IPS-18a (cell line): ENCODE data around the gene LLGL2.

Source experiments
- H3K27ac ChIP-seq: one replicate; pipeline ENCODE4 v1.5.1; 2013; ENCODE audit warnings: low read length
- H3K27me3 ChIP-seq: one replicate; pipeline ENCODE4 v1.6.1; 2013; ENCODE audit warnings: mild to moderate bottlenecking, low read length; ENCODE audit not compliant: control insufficient read depth, insufficient read depth
- H3K36me3 ChIP-seq: one replicate; pipeline ENCODE4 v1.6.1; 2013; ENCODE audit warnings: low read depth, low read length; ENCODE audit not compliant: control insufficient read depth
- H3K4me1 ChIP-seq: one replicate; pipeline ENCODE4 v1.6.1; 2013; ENCODE audit warnings: low read depth, low read length; ENCODE audit not compliant: control insufficient read depth
- H3K4me3 ChIP-seq: one replicate; pipeline ENCODE4 v1.5.1; 2013; ENCODE audit warnings: low read length
- H3K9ac ChIP-seq: one replicate; pipeline ENCODE4 v1.6.1; 2013; ENCODE audit warnings: mild to moderate bottlenecking, low read length, moderate library complexity
- H3K9me3 ChIP-seq: one replicate; pipeline ENCODE4 v1.6.1; 2013; ENCODE audit warnings: low read depth, low read length; ENCODE audit not compliant: control insufficient read depth

The LLGL2 gene

GRCh38 chr17:75610103-75610984, 84.8 kb downstream of the LLGL2 start:
- no peaks in the 10 kb centered on the region for H3K4me1 ChIP-seq
- H3K9me3 ChIP-seq, result no peaks in the 10 kb centered on the region
- no peaks in the 10 kb centered on the region for H3K36me3 ChIP-seq
- H3K27me3 ChIP-seq, result no peaks in the 10 kb centered on the region
- no peak overlapping the region for H3K27ac ChIP-seq
- H3K9ac ChIP-seq, result no peak overlapping the region
- H3K4me3 ChIP-seq, result no peak overlapping the region

- no peaks in the 10 kb centered on the region for H3K36me3 ChIP-seq
- no peaks in the 10 kb centered on the region for H3K4me1 ChIP-seq
- H3K27me3 ChIP-seq, result no peaks in the 10 kb centered on the region
- H3K9ac ChIP-seq, result no peak overlapping the region
- no peak overlapping the region for H3K27ac ChIP-seq
- H3K4me3 ChIP-seq, result no peak overlapping the region
- H3K9me3 ChIP-seq, result no peaks in the 10 kb centered on the region
These were observed 86.4 kb downstream of the LLGL2 start for GRCh38 chr17:75611851-75612429.

DNA sequence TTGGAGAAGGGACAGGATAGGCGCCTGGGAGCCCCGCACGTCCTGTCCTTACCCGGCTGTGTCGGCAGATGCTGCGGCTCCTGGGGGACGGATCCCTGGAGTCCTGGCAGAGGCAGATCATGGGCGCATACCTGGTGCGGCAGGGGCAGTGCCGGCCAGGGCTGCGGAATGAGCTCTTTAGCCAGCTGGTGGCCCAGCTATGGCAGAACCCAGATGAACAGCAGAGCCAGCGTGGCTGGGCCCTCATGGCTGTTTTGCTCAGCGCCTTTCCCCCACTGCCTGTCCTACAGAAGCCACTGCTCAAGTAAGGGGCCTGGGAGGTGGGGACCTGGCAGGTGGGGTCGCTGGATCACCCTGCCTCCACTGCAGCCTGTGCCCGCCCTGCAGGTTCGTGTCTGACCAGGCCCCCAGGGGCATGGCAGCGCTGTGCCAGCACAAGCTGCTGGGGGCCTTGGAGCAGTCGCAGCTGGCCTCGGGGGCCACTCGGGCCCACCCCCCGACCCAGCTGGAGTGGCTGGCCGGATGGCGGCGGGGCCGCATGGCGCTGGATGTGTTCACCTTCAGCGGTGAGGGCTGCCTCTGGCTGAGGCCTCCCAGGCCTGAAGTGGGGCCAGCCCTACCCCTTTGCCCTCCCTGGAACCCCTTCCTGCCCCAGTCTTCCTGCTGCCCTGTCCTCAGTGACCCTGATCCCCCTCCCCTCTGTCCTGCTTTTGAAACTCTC, 87.6 kb downstream of the LLGL2 start:
- no peaks in the 10 kb centered on the region for H3K9me3 ChIP-seq
- no peaks in the 10 kb centered on the region for H3K27me3 ChIP-seq

DNA sequence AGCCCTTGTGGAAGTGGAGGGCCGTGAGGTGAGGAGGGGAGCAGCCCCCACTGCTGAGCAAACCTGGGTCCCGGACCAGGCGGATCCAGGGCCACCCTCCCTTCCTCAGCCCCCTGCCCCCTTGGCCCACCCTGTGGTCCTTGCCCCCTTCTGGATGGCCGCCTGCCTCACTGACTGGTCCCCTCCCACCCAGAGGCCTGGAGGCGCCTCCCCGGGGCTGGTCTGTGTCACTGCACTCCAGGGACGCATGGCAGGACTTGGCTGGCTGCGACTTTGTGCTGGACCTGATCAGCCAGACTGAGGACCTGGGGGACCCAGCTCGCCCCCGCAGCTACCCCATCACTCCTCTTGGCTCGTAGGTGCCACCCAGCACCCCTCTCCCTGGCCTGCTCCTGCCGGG, 88.5 kb downstream of the LLGL2 start:
- H3K27ac ChIP-seq, result no peak overlapping the region

More for the DNA sequence above, 87.6 kb downstream of the LLGL2 start:
- Histone ChIP-seq H3K4me3 (no peak overlapping the region), H3K9ac (no peak overlapping the region), H3K36me3 (no peaks in the 10 kb centered on the region), H3K4me1 (no peaks in the 10 kb centered on the region), H3K27ac (no peak overlapping the region)

DNA sequence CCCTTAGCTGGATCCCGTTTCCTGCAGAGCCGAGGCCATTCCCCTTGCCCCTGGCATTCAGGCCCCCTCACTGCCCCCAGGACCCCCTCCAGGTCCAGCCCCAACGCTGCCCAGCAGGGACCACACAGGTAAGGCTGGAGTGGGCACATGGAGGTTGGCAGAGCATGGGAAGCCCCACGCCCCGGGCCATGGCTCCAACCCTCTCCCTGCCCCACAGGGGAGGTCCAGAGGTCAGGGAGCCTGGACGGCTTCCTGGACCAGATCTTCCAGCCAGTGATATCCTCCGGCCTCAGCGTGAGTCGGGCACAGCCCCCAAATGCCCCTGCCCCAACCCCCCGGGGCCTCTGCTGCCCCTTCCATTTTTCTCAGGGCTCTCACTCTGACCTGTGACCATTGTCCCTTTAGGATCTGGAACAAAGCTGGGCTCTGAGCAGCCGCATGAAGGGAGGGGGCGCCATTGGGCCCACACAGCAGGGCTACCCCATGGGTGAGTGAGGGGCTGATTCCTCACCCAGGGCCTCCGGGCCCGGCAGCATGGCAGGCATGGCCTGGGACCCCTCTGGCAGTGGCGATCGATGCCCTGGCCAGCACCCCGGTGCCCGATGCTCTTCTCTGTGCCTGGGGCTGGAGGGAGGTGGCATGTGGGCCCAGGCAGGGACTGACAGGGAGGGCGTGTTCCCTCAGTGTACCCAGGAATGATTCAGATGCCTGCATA, 89.2 kb downstream of the LLGL2 start:
- no peaks in the 10 kb centered on the region for H3K4me1 ChIP-seq
- H3K27ac ChIP-seq, result no peak overlapping the region
- no peaks in the 10 kb centered on the region for H3K9me3 ChIP-seq
- no peaks in the 10 kb centered on the region for H3K27me3 ChIP-seq
- H3K4me3 ChIP-seq, result no peak overlapping the region
- H3K9ac ChIP-seq, result no peak overlapping the region
- H3K36me3 ChIP-seq, result no peaks in the 10 kb centered on the region

More for the DNA sequence above, 88.5 kb downstream of the LLGL2 start:
- no peaks in the 10 kb centered on the region for H3K4me1 ChIP-seq
- no peaks in the 10 kb centered on the region for H3K27me3 ChIP-seq
- no peaks in the 10 kb centered on the region for H3K36me3 ChIP-seq
- no peak overlapping the region for H3K4me3 ChIP-seq
- no peaks in the 10 kb centered on the region for H3K9me3 ChIP-seq
- no peak overlapping the region for H3K9ac ChIP-seq

DNA sequence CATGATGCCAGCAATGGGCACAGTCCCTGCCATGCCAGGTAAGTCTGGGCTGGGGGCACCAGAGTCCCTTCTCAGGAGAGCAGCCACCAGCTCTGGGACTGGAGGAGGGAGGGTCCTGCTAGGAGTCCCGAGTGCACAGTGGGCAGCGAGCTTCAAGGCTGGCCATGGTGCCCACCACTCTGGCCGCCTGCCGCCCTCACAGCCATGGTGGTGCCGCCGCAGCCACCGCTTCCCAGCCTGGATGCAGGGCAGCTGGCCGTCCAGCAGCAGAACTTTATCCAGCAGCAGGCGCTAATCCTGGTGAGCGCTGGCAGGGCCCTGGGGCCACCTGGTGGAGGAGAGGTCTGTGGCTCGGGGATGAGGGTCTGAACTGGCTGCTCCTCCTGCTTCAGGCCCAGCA, 89.8 kb downstream of the LLGL2 start:
- H3K4me3 ChIP-seq, result no peak overlapping the region
- no peak overlapping the region for H3K9ac ChIP-seq
- H3K4me1 ChIP-seq, result no peaks in the 10 kb centered on the region
- no peak overlapping the region for H3K27ac ChIP-seq
- no peaks in the 10 kb centered on the region for H3K9me3 ChIP-seq
- no peaks in the 10 kb centered on the region for H3K27me3 ChIP-seq
- H3K36me3 ChIP-seq, result no peaks in the 10 kb centered on the region

DNA sequence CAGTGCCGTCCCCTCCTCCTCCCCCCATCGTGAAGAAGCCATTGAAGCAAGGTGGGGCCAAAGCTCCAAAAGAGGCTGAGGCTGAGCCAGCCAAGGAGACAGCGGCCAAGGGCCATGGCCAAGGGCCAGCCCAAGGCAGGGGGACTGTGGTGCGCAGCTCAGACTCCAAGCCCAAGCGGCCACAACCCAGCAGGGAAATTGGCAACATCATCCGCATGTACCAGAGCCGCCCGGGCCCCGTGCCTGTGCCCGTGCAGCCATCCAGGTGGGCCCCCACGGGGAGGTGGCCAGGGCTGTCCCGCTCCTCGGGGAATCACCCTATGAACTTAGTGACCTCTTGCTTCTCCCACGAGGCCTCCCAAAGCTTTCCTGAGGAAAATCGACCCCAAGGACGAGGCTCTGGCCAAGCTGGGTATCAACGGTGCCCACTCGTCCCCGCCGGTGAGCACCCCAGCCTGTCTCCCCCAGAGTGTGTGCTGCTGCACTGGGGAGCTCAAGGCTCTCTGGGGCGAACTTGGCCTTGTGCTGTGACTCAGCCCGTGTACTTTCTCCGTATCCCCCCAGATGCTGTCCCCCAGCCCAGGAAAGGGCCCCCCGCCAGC, 91.1 kb downstream of the LLGL2 start:
- Histone ChIP-seq H3K36me3 (no peaks in the 10 kb centered on the region), H3K9ac (no peak overlapping the region), H3K4me3 (no peak overlapping the region), H3K27ac (no peak overlapping the region), H3K9me3 (no peaks in the 10 kb centered on the region), H3K4me1 (no peaks in the 10 kb centered on the region), H3K27me3 (no peaks in the 10 kb centered on the region)

DNA sequence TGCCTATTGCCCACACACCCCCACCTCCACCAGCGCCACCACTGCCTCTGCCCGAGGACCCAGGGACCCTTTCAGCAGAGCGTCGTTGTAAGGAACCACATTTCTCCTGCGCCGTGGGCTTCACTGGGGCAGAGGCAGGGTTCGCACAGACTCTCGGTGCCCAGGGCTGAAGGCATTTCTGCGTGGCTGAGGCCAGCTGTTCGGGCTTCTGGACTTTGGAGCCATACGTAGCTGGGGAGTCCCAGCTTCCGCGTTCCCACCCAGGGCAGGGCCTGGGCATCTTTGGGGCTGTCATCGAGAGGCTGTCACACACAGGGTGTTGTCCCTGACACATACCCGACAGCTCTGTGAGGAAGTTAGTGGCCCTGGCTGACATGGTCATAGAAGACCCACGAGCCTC, 91.7 kb downstream of the LLGL2 start:
- Histone ChIP-seq H3K4me3 (no peak overlapping the region), H3K36me3 (no peaks in the 10 kb centered on the region)

GRCh38 chr17:75617675-75618074, 92.2 kb downstream of the LLGL2 start:
- Histone ChIP-seq H3K9me3 (no peaks in the 10 kb centered on the region), H3K4me1 (no peaks in the 10 kb centered on the region), H3K4me3 (no peak overlapping the region), H3K27me3 (no peaks in the 10 kb centered on the region), H3K9ac (no peak overlapping the region), H3K36me3 (no peaks in the 10 kb centered on the region), H3K27ac (no peak overlapping the region)

More for the DNA sequence above, 91.7 kb downstream of the LLGL2 start:
- no peaks in the 10 kb centered on the region for H3K9me3 ChIP-seq
- no peak overlapping the region for H3K9ac ChIP-seq
- H3K27me3 ChIP-seq, result no peaks in the 10 kb centered on the region
- H3K27ac ChIP-seq, result no peak overlapping the region
- no peaks in the 10 kb centered on the region for H3K4me1 ChIP-seq

GRCh38 chr17:75619506-75620431, 94.3 kb downstream of the LLGL2 start:
- Histone ChIP-seq H3K27ac (no peak overlapping the region), H3K9ac (no peak overlapping the region), H3K4me3 (no peak overlapping the region), H3K4me1 (no peaks in the 10 kb centered on the region), H3K9me3 (no peaks in the 10 kb centered on the region), H3K27me3 (no peaks in the 10 kb centered on the region), H3K36me3 (no peaks in the 10 kb centered on the region)
